ENCODE data around the gene LARP6.
"Not testable (repeated sequence)": the region's sequence is repeated elsewhere in the genome, so short reads cannot be mapped to it uniquely, and the experiment has no call there.

The LARP6 gene

DNA sequence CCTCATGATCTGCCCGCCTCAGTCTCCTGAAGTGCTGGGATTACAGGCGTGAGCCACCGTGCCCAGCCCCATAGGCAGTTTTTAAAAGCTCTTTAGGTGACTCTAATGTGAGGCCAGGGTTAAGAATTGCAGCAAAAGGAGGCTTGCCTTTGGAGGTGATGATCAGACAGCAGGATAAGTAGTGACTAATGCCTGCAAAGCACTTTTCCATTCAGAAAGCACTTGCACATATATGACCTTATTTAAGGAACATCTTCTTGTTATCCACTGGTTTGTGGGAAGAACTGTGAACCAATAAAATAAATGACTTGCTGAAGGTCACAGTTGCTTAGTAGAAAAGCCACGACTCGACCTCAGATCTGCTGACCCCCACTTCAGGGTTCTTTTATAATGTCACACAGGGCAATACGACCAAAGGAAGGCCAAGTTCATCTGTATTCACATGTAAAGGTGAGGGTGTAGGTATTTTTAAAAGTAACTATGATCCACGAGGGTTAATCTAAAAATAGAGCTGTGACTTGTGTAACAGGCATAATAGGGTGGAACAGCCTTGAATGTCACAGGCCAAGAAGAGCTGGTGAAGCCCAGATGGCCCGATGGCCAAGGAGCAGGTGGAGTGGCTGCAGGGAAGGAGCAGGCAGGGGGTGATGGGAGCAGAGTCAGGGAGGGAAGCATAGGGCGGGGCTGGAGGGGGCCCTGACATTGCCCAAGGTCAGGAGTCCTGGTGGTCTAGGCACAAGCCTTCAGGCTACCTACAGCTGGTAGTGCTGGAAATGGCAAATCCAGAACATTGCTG lies 24.4 kb downstream of the LARP6 start:
- DNase-seq: no peak

DNA sequence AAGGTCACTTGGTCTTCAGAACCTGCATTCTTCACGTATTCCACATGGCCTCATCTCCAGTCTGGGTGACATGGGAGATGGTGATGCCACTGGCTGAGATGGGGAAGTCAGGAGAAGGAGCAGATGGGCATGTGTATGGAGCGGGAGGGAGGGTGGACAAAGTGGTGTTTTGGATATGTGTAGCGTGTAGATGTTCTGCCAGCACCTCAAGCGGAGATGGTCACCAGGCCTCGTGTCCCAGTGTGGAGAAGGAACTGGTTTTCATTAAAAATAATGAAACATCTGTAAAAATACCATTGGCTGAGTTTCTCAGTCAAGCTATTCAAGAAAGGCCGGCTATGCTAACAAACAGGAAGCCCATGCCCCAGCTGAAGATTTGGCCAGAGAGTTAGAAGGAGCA lies 26.2 kb downstream of the LARP6 start:
- DNase-seq: no peak

GRCh38 chr15:70826634-70827033 lies 27.3 kb downstream of the LARP6 start:
- no peak for DNase-seq

DNA sequence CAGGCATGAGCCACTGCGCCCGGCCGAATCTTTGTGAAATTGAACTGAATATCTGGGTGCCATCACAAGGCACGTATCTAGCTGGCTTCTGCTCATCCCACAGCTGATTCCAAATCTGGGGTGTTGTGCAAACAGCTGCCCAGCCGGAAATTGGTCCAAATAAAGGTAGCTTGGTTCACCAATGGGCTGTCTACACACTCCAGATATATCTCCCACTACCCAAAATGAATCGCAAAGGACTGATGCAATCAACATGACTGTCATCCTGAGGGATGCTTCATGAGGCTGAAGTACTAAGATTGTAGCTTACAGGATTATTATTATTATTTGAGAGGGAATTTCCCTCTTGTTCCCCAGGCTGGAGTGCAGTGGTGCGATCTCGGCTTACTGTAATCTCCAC lies 28.1 kb downstream of the LARP6 start:
- DNase-seq: no peak

DNA sequence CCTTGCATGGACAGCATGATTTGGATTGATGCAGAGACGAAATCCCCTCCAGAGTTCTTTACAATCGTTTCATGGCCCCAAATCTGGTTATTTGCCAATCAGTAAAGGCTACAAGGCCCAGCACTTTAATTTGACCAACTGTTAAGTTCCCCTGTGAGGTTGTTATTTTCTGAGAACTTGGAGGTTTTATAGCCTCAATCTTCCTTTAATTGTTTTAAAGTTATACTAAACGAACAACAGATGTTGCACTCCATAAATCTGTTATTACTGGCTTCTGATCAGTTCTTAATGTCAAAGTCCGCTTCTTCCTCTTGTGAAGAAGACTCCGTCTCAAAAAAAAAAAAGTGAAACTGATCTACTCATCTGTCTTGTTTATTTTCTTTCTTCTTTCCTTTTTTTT lies 30.8 kb downstream of the LARP6 start:
- DNase-seq: no peak

DNA sequence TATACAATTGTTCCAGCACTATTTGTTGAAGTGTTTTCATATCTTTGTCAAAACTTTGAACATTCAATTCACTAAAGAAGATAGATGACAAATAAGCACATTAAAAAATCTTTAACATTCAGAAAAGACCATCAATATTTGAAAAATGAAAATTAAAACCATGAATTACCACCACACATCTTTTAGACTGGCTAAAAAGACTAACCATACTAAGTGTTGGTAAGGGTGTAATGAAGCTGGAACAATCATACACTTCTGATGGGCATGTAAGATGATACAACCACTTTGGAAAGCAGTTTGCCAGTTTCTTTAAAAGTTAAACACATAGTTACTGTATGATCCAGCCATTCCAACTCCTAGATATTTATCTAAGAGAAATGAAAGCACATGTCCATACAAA lies 33.7 kb downstream of the LARP6 start:
- DNase-seq: no peak

- DNase-seq: no peak
Measured at GRCh38 chr15:70818580-70818979, 35.4 kb downstream of the LARP6 start.

DNA sequence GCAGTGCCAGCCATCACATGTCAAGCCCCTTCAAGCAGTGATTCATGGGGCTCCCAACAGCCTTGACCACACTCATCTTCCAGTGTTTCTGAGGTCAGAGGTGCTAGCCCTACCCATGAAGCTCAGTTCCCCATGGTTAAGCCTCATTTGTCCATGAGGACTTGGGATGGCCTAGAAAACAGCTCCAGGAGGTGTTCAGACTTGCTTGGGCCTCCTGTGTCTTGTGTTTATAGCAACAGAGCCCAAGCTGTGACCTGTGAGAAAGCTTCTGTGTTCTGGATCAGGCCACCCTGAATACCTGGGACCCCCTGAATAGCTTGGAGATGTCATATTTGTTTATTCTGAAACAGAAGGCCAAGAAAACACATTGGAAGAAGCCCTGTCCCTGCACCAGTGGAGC lies 36.7 kb downstream of the LARP6 start:
- no peak for DNase-seq

GRCh38 chr15:70815604-70816003 lies 38.4 kb downstream of the LARP6 start:
- DNase-seq: no peak

DNA sequence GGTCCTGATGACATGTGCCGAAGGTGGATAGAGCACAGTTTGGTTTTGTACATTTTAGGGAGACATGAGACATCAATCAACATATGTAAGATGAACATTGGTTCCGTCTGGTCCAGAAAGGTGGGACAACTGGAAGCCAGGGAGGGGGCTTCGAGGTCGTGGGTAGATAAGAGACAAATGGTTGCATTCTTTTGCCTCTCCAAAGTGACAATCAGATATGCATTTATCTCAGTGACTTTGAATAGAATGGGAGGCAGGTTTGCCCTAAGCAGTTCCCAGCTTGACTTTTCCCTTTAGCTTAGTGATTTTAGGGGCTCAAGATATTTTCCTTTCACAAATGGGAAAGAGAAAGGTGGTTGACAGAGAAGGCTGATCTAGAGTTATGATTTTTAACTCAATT lies 38.9 kb downstream of the LARP6 start:
- not testable (repeated sequence) for DNase-seq

GRCh38 chr15:70812827-70813364 lies 41.1 kb downstream of the LARP6 start:
- DNase-seq: no peak

GRCh38 chr15:70810916-70811578 lies 42.9 kb downstream of the LARP6 start:
- DNase-seq: no peak

DNA sequence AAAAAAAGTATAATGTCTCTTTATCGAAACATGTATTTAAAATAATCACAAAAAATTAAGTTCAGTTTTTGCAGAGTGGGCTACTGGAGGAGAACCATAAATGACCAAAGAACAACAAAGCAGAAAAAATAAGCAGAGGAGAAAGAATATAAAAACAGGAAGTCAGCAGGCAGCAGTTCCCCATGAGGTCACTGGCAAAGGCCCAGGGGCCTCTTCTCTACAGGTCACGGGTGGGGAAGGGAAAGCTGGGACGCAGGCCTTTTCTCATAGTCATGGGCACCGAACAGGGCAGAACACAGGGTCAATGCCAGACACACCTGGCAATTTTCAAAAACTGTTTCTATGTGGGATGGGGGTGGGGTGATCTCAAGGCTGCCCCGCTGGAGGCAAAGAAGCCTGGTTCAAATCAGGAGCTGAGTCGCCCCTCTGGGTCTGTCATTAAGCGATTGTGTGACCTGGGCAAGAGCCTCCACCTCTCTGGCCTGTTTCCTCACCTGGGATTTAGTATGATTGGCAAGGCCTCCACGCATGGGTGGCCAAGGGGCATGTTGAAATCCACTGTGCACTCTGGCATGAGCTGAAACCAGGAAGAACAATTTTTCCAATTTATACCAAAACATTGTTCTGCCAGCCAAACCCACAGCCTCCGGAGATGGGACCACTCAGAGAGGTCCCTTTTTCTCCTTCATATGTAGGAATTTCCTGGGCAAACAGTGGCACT lies 46.8 kb downstream of the LARP6 start:
- no peak for DNase-seq

- DNase-seq: not testable (repeated sequence)
Measured at GRCh38 chr15:70804388-70804787, 49.6 kb downstream of the LARP6 start.

DNA sequence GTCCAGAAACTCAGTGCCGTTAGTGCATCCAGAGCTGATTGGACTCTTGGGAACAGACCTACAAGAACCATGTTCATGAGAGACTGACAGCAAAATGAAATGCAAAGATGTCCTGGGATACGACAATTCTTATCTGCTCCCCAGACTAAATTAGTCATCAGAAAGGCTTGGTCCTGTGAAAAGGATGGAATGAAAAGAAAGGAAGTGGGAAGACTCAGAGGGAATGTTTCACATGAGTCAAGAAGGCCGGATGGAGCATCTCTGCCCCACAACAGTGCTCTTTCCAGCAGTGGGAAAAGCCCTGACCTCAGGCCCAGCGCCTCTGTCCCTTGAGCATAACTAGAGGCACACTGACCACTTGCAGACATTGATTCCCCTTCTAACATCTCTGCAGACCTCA lies 51.3 kb downstream of the LARP6 start:
- DNase-seq: no peak

- no peak for DNase-seq
Measured at GRCh38 chr15:70801109-70801508, 52.8 kb downstream of the LARP6 start.

- DNase-seq: no peak
Measured at GRCh38 chr15:70799667-70800450, 54.1 kb downstream of the LARP6 start.

- DNase-seq: no peak
Measured at GRCh38 chr15:70797464-70797863, 56.5 kb downstream of the LARP6 start.

- DNase-seq: no peak
Measured at GRCh38 chr15:70796516-70797310, 57.2 kb downstream of the LARP6 start.

- no peak for DNase-seq
Measured at GRCh38 chr15:70795311-70795665, 58.7 kb downstream of the LARP6 start.

- DNase-seq: no peak
Measured at GRCh38 chr15:70794596-70795310, 59.2 kb downstream of the LARP6 start.

Measured in stimulated activated CD4-positive, alpha-beta T cell treated with anti-CD3 and anti-CD28 coated beads, Interleukin-1b, Interleukin-23, amount 100 ng/mL, for 48 hours (primary cell).